ENCODE results near the gene ITGB2.

GRCh38 chr21:44933918-44934260 is 13.2 kb upstream of the ITGB2 start:
- TF ChIP-seq CTCF (IDR thresholded peaks at IDR 0.05), result no peak
- TF ChIP-seq POLR2A (IDR thresholded peaks at IDR 0.05), result no peak
